GM21619 (cell line): ENCODE data around the gene YIF1B.
"Not testable (repeated sequence)": the region's sequence is repeated elsewhere in the genome, so short reads cannot be mapped to it uniquely, and the experiment has no call there.

ENCODE experiments used
- ATAC-seq: cut with Tn5 transposase; IDR thresholded peaks from one replicate; pipeline ENCODE4 v1.9.1; 2021; ENCODE audit not compliant: unreplicated experiment

Gene YIF1B

DNA sequence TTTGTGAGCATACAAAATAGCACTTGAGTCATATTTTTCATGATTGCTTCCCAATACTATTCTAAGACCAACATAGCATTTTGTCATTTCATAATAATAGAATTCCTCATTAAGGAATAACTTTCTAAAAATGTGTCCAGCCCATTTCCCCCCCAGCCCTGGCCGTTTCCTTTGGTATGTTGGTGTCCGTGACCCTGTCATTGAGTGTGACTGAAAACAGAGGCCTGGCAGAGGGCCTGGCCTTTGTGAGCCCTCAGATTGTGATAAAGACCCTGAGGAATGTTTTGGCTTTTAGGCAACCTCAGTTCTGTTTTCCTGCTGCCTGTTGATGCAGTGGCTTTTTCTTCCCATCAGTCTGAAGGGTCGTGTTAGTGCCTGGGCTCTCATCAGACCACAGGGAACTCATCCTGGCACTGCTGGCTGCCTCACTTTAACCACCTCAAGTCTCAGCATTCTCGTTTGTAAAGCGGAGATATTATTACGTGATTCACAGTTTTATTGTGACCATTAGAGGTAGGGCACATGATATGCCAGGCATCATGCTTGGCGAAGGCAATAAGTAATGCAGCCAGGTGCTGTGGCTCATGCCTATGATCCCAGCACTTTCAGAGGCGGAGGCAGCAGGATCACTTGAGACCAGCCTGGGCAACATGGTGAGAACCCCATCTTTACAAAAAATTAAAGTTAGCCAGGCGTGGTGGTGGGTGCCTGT, 37.6 kb downstream of the YIF1B start:
- ATAC-seq = no peak

DNA sequence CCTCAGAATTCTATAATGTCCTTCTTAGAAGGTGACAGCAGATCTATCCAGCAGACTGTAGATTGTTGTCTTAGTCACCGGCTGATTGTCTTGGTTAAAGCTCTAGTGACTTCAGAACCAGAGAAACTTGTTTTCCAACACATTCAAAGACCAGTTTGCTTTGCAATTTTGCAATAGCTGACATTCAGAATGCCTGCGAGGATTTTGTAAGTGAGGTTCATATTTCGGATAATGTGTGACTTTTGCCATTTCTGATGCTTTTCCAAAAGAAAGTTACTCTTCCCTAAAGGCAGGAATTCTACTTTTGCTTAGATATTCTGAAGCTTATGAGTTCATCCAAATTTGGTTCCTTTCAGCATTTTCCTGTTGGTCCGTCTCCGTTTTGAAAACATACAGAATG, 38.2 kb downstream of the YIF1B start:
- no peak for ATAC-seq

DNA sequence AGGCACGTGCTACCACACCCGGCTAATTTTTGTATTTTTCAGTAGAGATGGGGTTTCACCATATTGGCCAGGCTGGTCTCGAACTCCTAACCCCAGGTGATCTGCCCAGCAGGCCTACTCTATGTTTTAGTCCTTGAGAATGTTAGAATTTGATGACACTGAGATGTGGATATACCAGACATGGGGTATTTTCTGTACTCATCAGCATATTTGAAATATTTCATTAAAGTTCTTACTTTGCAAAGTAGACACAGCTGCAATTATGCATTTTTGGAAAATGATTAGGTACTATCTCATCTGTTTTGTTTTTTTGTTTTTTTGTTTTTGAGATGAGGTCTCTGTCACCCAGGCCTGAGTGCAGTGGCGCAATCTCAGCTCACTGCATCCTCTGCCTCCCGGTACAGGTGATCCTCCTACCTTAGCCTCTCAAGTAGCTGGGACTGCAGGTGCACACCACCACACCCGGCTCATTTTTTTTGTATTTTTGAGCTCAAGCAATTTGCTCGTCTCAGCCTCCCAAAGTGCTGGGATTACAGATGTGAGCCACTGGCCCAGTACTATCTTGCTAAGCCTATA, 38.7 kb downstream of the YIF1B start:
- ATAC-seq = no peak

- ATAC-seq = no peak
These were observed 41.0 kb downstream of the YIF1B start for GRCh38 chr19:38274739-38275138.

GRCh38 chr19:38273499-38273898, 42.2 kb downstream of the YIF1B start:
- ATAC-seq = no peak

GRCh38 chr19:38270587-38271167, 45.1 kb downstream of the YIF1B start:
- ATAC-seq = no peak

- no peak for ATAC-seq
These were observed 47.2 kb downstream of the YIF1B start for GRCh38 chr19:38268539-38268938.

GRCh38 chr19:38267761-38268483, 47.8 kb downstream of the YIF1B start:
- ATAC-seq = no peak

- ATAC-seq = no peak
These were observed 48.7 kb downstream of the YIF1B start for GRCh38 chr19:38266981-38267597.

GRCh38 chr19:38265921-38266429, 49.8 kb downstream of the YIF1B start:
- ATAC-seq = no peak

- no peak for ATAC-seq
These were observed 50.4 kb downstream of the YIF1B start for GRCh38 chr19:38265213-38265861.

DNA sequence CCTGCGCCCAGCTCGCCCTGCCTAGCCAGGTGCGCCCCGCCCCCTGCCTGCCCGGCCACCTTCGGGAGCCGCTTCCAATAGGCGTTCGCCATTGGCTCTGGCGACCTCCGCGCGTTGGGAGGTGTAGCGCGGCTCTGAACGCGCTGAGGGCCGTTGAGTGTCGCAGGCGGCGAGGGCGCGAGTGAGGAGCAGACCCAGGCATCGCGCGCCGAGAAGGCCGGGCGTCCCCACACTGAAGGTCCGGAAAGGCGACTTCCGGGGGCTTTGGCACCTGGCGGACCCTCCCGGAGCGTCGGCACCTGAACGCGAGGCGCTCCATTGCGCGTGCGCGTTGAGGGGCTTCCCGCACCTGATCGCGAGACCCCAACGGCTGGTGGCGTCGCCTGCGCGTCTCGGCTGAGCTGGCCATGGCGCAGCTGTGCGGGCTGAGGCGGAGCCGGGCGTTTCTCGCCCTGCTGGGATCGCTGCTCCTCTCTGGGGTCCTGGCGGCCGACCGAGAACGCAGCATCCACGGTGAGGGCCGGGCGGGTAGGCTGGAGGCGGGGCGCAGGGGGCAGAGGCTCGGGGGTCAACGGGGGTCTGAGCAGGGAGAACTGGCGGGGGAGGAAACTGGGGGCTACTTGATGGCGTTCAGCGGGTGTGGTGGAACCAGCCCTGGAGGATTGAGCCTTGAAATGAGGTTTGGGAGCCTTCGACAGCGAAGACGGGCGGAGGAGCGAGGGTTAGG, 51.1 kb downstream of the YIF1B start, which contains the start of gene SPINT2:
Gene SPINT2 (plus strand): TSS at position 88 of the 727 bp plus-strand sequence. CDS start 320 bp downstream, at position 408.
- ATAC-seq = no peak

GRCh38 chr19:38263689-38264485, 51.9 kb downstream of the YIF1B start:
- ATAC-seq = no peak

- ATAC-seq = no peak
These were observed 53.0 kb downstream of the YIF1B start for GRCh38 chr19:38262585-38263268.

DNA sequence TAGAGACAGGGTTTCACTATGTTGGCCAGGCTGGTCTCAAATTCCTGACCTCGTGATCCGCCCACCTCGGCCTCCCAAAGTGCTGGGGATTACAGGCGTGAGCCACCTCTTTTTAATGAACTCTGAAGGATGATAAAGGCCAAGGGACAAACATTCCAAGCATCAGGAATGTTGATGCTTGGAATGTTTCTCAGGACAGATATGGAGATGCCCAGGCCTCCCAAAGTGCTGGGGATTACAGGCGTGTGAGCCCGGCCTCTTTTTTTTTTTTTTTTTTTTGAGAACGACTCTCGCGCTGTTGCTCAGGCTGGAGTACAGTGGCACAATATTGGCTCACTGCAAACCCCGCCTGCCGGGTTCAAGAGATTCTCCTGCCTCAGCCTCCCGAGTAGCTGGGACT, 53.8 kb downstream of the YIF1B start:
- not testable (repeated sequence) for ATAC-seq

DNA sequence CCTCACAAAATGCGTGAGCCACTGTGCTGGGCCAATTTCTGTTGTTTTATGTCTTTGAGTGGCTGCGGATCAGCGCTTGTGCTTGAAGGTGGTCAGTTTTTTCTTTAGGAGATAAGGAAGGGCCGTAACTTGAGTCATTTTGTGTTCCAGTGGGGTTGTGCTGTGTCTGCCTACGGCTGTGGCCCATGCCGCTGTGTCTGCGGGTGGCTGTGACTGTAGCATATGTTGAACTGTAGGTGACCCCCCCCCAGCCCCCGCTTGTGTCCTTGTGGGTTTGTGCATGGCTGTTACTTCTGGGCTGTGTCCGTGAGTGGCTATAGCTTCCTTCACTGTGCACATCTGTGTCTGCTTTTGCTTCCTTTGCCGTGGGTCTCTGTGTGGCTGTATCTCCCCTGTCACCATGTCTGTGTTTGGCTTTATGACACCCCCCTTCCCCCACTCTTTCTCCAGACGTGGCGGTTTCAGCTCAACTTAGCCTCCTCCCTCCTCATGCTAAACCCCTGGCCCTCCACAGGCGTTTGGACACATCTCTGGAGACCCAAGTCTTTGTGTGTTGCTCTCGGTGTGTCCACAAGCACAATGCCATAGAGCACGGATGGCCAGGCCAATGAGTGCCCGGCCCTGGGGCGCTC, 60.2 kb downstream of the YIF1B start:
- no peak for ATAC-seq

DNA sequence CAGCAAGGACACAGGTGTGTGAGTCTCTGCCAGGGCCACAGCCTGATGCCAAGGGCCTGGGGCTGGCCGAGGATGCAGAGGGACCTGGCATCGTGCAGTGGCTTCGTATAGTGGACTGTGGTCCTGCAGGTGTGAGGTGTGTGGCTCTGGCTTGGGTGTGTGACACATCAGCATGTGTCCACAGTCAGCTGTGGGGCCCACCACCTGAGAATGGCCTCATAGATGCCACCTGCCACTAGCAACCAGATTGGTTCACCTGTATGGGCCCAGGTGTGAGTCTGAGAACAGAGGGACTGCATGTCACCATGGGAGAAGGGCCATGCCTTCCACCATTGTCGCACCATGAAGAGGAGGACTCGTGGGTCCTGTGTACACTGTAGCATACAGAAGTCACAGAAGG, 62.0 kb downstream of the YIF1B start:
- ATAC-seq = no peak
